Sigmoid colon (tissue), 4 donors: ENCODE measurements around the gene SERTAD1.

Experiments used
- POLR2AphosphoS5 ChIP-seq, 4 donors: sonication (generic); formaldehyde crosslinking; IDR thresholded peaks; one replicate each; pipeline ENCODE4 v1.6.1; 2017; ENCODE audit warnings: antibody characterized with exemption in 4 of 4
- TF ChIP-seq, protein P1 (sequence below), 4 experiments: fragments of 450-650 bp in 3 of 4; fragments of 200-600 bp in 1 of 4; IDR thresholded peaks; one replicate each; pipeline ENCODE4 v1.5.1; 2016 to 2019; ENCODE audit warnings: antibody characterized with exemption in 4 of 4, mild to moderate bottlenecking in 3 of 4, moderate library complexity in 2 of 4

GRCh38 chr19:40400559-40400958 lies 25.2 kb downstream of the SERTAD1 start:
- TF ChIP-seq, protein P1, sequence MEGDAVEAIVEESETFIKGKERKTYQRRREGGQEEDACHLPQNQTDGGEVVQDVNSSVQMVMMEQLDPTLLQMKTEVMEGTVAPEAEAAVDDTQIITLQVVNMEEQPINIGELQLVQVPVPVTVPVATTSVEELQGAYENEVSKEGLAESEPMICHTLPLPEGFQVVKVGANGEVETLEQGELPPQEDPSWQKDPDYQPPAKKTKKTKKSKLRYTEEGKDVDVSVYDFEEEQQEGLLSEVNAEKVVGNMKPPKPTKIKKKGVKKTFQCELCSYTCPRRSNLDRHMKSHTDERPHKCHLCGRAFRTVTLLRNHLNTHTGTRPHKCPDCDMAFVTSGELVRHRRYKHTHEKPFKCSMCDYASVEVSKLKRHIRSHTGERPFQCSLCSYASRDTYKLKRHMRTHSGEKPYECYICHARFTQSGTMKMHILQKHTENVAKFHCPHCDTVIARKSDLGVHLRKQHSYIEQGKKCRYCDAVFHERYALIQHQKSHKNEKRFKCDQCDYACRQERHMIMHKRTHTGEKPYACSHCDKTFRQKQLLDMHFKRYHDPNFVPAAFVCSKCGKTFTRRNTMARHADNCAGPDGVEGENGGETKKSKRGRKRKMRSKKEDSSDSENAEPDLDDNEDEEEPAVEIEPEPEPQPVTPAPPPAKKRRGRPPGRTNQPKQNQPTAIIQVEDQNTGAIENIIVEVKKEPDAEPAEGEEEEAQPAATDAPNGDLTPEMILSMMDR (IDR thresholded peaks at IDR 0.05), result no peak
- no peak for TF ChIP-seq POLR2AphosphoS5 (IDR thresholded peaks at IDR 0.05)
